Measurements from ENCODE around the gene STRN.

The STRN gene

DNA sequence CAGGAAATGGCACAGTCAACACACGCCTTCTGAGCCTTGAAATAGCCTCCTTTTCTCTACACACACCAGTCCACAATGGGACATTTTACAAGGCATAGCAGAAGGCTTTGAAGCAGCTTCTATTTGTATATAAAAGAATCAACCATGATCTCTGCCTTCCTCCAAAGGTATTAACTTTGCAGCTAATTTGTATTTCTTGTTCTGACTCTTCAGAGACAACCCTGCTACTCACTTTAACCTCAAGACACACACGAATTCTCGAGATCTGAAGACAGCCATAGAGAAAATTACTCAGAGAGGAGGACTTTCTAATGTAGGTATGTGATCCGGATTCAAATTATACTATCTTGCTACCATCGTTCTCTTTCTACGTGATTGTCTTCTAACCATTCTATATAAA lies 165.2 kb downstream of the STRN start:
- no peaks in the 10 kb centered on the region for H3K4me1 ChIP-seq (ENCODE audit: low read depth, poor library complexity, severe bottlenecking)

GRCh38 chr2:36800381-36800780 lies 166.0 kb downstream of the STRN start:
- Histone ChIP-seq H3K27ac (no peak overlapping the region), H3K36me3 (ENCODE audit: insufficient read depth) (no peaks in the 10 kb centered on the region), H2AFZ (ENCODE audit: low read depth) (no peak overlapping the region), H3K4me2 (no peak overlapping the region), H3K4me3 (IDR thresholded peaks at IDR 0.05; ENCODE audit: insufficient read depth, low read depth, low read length) (no peak overlapping the region), H3K4me1 (ENCODE audit: low read depth, poor library complexity, severe bottlenecking) (no peaks in the 10 kb centered on the region), H3K9ac (no peak overlapping the region), H4K20me1 (ENCODE audit: insufficient read depth) (no peaks in the 10 kb centered on the region), H3K79me2 (ENCODE audit: insufficient read depth, low read depth) (no peaks in the 10 kb centered on the region), H3K27me3 (ENCODE audit: insufficient read depth, low read depth) (no peaks in the 10 kb centered on the region)
- no peak for TF ChIP-seq CTCF (conservative IDR thresholded peaks at IDR 0.05; ENCODE audit: low read depth, low read length)

More for the DNA sequence above, 165.2 kb downstream of the STRN start:
- H3K36me3 ChIP-seq (ENCODE audit: insufficient read depth) = no peaks in the 10 kb centered on the region
- H3K4me3 ChIP-seq (IDR thresholded peaks at IDR 0.05; ENCODE audit: insufficient read depth, low read depth, low read length) = no peak overlapping the region
- H3K79me2 ChIP-seq (ENCODE audit: insufficient read depth, low read depth) = no peaks in the 10 kb centered on the region
- H2AFZ ChIP-seq (ENCODE audit: low read depth) = no peak overlapping the region
- H3K9ac ChIP-seq = no peak overlapping the region
- no peak overlapping the region for H3K27ac ChIP-seq
- no peak overlapping the region for H3K4me2 ChIP-seq
- H4K20me1 ChIP-seq (ENCODE audit: insufficient read depth) = no peaks in the 10 kb centered on the region
- no peaks in the 10 kb centered on the region for H3K27me3 ChIP-seq (ENCODE audit: insufficient read depth, low read depth)
- no peak for TF ChIP-seq CTCF (conservative IDR thresholded peaks at IDR 0.05; ENCODE audit: low read depth, low read length)

GRCh38 chr2:36798724-36799123 lies 167.6 kb downstream of the STRN start:
- H3K4me2 ChIP-seq = no peak overlapping the region
- no peak for TF ChIP-seq CTCF (conservative IDR thresholded peaks at IDR 0.05; ENCODE audit: low read depth, low read length)
- H3K36me3 ChIP-seq (ENCODE audit: insufficient read depth) = no peaks in the 10 kb centered on the region
- H3K4me3 ChIP-seq (IDR thresholded peaks at IDR 0.05; ENCODE audit: insufficient read depth, low read depth, low read length) = no peak overlapping the region
- no peak overlapping the region for H3K27ac ChIP-seq
- H2AFZ ChIP-seq (ENCODE audit: low read depth) = no peak overlapping the region
- no peaks in the 10 kb centered on the region for H3K4me1 ChIP-seq (ENCODE audit: low read depth, poor library complexity, severe bottlenecking)
- H4K20me1 ChIP-seq (ENCODE audit: insufficient read depth) = no peaks in the 10 kb centered on the region
- no peak overlapping the region for H3K9ac ChIP-seq
- no peaks in the 10 kb centered on the region for H3K27me3 ChIP-seq (ENCODE audit: insufficient read depth, low read depth)
- H3K79me2 ChIP-seq (ENCODE audit: insufficient read depth, low read depth) = no peaks in the 10 kb centered on the region

GRCh38 chr2:36797324-36798070 lies 168.8 kb downstream of the STRN start:
- no peaks in the 10 kb centered on the region for H3K36me3 ChIP-seq (ENCODE audit: insufficient read depth)
- H3K4me1 ChIP-seq (ENCODE audit: low read depth, poor library complexity, severe bottlenecking) = no peaks in the 10 kb centered on the region
- H3K4me3 ChIP-seq (IDR thresholded peaks at IDR 0.05; ENCODE audit: insufficient read depth, low read depth, low read length) = no peak overlapping the region
- no peaks in the 10 kb centered on the region for H4K20me1 ChIP-seq (ENCODE audit: insufficient read depth)
- no peak overlapping the region for H3K27ac ChIP-seq
- TF ChIP-seq CTCF (conservative IDR thresholded peaks at IDR 0.05; ENCODE audit: low read depth, low read length) = no peak
- no peak overlapping the region for H2AFZ ChIP-seq (ENCODE audit: low read depth)
- no peaks in the 10 kb centered on the region for H3K27me3 ChIP-seq (ENCODE audit: insufficient read depth, low read depth)
- no peak overlapping the region for H3K9ac ChIP-seq
- no peaks in the 10 kb centered on the region for H3K79me2 ChIP-seq (ENCODE audit: insufficient read depth, low read depth)
- no peak overlapping the region for H3K4me2 ChIP-seq

All from KMS-11 (cell line).